HG03571 (cell line): ENCODE measurements around the gene MYO6.

Experiments
- ATAC-seq: cut with Tn5 transposase; IDR thresholded peaks from one replicate; pipeline ENCODE4 v1.9.1; 2021; ENCODE audit not compliant: unreplicated experiment

Gene MYO6

DNA sequence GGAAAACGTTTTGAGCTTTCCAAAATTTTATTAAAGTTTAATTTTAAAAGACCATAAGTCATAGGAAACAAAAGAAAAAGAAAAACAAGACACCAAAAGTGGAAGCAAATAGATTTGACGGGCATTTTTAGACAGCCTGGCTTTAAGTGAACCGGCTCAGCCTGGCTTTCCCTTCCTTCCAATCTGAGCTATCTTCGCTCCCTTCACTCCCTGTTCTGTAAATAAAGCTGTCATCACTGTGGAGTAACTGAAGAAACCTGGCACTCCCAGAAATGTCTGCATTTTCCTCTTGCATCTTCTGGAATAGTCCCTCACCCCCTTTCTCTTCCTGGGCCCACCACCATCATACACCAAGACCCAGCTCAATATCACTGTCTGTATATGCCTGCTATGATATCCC is 191.5 kb downstream of the MYO6 start:
- no peak for ATAC-seq

DNA sequence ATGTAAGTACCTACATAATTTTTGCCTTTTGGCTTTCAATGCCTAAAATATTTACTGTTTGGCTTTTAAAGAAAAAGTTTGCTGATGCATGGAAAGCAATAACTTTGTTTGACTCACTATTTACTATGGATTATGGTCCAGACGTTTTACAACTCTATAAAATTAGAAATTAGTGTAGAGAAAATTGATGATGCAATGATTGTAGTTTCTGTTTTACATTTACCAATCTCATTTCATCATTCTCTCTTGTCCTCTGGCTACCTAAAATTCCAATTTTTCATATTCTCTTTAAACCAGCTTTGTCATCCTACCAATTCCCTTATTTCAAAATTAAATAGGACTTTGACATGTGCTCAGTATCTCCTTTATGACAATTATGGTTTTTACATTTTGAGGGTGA is 192.5 kb downstream of the MYO6 start:
- ATAC-seq, result no peak

GRCh38 chr6:75943381-75943780 is 194.3 kb downstream of the MYO6 start:
- no peak for ATAC-seq

- ATAC-seq, result no peak
These were observed 197.2 kb downstream of the MYO6 start for GRCh38 chr6:75946146-75946831.

DNA sequence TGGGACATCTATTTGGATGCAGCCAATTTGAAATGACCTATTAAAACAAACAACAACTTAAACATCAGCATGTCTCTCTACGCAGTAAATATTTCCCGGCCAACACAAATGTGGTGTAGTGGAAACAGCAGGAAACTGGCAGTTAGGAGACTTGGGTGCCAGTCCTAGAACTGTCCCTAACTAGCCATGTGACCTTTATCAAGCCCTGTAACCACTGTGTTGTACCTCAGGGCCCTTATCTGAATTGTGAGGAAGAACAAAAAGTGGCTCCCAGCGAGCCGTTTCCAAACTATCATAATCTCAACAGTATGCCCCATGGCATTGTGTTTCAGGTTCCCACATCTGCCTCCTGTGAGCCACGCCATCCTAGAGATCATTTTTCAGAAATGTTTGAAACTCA is 198.9 kb downstream of the MYO6 start:
- ATAC-seq, result no peak

GRCh38 chr6:75952128-75952527 is 203.1 kb downstream of the MYO6 start:
- no peak for ATAC-seq

GRCh38 chr6:75963569-75963968 is 214.5 kb downstream of the MYO6 start:
- ATAC-seq, result no peak

DNA sequence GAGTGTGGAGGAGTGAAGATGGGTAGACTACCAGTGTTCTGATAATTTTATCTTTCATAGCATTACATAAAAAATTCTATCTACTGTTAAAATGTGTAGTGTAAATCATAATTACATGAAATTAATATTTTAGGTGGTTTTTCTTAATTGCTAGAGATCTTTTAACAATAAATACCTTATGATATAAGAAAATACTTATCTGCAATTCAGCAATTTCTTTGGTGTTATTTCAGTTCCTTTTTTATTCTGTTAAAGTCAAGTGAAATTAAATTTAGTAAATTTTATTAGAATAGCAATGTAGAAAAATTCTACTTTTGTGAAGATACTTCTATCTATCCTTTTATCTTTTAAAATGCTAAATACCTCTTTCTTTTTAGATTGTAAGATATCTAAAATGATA is 219.1 kb downstream of the MYO6 start:
- ATAC-seq, result no peak
